Hindlimb muscle (tissue), 1 donor: ENCODE data around the gene PCDHA1. TPM values are rescaled to one million over a fixed set of nuclear protein-coding genes. Genes with fewer than 3 reads are reported as not detected.
A peak's percentile ranks its signal among the peaks of the same experiment; 100 is the strongest.
"Not testable (repeated sequence)": the region's sequence is repeated elsewhere in the genome, so short reads cannot be mapped to it uniquely, and the experiment has no call there.

ENCODE experiments used
- DNase-seq: peaks from one replicate; pipeline ENCODE4 v3.0.0-alpha.2; 2013
- polyA plus RNA-seq: library from polyadenylated mRNA; unstranded; fragments of 120-200 nt; gene quantifications from one replicate; pipeline ENCODE4 v1.2.1, GENCODE V29; 2013; ENCODE audit not compliant: insufficient read length

Gene PCDHA1
- polyA plus RNA-seq, 1 donor = not detected

DNA sequence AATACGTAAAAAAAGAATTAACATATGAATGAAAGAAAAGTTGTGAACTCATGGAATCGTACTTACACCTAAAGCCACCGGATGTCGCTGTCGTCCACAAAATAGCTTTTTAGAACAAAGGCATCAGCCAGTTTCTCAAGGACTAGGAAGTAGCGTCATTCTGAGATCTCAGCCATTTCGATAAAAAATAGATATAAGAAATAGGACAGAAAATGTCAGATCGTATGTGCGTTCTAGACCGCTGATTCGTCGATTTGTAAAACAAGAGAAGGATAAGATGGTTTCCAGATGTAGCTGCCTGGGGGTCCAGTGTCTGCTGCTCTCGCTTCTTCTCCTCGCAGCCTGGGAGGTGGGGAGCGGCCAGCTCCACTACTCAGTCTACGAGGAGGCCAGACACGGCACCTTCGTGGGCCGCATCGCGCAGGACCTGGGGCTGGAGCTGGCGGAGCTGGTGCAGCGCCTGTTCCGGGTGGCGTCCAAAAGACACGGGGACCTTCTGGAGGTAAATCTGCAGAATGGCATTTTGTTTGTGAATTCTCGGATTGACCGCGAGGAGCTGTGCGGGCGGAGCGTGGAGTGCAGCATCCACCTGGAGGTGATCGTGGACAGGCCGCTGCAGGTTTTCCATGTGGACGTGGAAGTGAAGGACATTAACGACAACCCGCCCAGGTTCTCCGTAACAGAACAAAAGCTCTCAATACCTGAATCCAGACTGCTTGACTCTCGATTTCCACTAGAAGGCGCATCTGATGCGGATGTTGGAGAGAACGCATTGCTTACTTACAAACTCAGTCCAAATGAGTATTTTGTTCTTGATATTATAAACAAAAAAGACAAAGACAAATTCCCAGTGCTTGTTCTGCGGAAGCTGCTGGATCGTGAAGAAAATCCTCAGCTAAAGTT, 70.1 kb downstream of the PCDHA1 start, which contains the start of gene PCDHA10:
Gene PCDHA10, plus strand, starts transcription at position 126 of the 903 bp plus-strand sequence. Its CDS starts 152 bp downstream, at position 278.
- DNase-seq = no peak

GRCh38 chr5:140857177-140857986, 71.4 kb downstream of the PCDHA1 start:
- DNase-seq = no peak

DNA sequence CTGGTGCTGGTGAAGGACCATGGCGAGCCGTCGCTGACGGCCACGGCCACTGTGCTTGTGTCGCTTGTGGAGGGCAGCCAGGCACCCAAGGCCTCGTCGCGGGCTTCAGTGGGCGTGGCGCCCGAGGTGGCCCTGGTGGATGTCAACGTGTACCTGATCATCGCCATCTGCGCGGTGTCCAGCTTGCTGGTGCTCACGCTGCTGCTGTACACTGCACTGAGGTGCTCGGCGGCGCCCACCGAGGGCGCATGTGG, 72.0 kb downstream of the PCDHA1 start:
- DNase-seq = no peak

DNA sequence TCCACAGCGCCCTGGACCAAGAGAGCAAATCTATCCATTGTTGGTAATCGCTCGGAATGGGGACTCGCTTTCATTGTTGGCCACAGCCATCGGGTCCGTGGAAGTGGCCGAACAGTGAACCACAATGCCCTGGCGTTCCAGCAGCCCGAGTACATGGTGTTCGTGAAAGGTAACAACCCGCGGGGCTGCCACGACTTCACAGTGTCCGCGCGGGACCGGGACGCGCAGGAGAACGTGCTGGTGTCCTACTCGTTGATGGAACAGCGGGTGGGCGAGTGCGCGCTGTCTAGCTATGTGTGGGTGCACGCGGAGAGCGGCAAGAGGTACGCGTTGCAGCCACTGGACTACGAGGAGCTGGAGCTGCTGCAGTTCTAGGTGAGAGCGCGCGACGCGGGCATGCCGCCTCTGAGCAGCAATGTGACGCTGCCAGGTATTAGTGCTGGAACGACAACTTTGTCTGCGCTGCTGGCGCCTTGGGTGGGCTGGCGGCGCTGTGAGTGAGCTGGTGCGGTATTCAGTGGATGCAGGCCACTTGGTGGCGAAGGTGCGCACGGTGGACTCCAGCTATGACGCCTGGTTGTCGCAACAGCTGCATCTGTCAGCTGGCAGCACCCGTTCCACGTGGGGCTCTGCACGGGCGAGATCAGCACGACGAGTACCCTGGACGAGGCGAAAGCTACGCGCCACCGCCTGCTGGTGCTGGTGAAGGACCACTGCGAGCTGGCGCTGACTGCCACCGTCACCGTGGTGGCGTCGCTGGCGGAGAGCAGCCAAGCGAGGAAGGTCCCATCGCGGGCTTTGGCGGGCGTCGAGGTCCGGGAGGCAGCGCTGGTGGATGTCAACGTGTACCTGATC, 76.7 kb downstream of the PCDHA1 start:
- no peak for DNase-seq

DNA sequence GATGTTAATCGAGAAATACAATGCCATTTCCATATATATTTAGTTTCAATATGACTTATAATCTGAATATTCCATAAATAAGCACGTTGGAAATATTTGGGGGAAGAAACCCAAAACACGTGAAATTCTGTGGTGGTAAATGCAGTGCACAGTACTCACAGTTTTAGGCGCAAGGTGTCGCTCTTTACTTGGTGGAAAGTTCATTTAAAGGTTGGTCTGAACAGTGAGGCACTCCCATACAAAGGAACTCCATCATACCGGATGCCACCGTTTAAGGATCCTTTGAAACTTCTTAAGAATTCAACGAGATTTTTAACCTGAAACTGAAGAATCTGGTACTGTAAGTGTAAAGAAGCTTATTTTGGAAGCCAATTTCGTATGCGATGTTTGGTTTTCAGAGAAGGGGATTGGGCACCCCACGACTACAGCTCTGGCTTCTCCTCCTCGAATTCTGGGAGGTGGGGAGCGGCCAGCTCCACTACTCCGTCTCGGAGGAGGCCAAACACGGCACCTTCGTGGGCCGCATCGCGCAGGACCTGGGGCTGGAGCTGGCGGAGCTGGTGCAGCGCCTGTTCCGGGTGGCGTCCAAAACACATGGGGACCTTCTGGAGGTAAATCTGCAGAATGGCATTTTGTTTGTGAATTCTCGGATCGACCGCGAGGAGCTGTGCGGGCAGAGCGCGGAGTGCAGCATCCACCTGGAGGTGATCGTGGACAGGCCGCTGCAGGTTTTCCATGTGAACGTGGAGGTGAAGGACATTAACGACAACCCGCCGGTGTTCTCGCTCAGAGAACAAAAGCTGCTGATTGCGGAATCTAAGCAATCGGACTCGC, 83.0 kb downstream of the PCDHA1 start, which contains the start of gene PCDHA11:
Gene PCDHA11, plus strand, starts transcription at position 237 of the 834 bp plus-strand sequence. Its CDS starts 147 bp downstream, at position 384.
- peak; percentile 2 for DNase-seq

DNA sequence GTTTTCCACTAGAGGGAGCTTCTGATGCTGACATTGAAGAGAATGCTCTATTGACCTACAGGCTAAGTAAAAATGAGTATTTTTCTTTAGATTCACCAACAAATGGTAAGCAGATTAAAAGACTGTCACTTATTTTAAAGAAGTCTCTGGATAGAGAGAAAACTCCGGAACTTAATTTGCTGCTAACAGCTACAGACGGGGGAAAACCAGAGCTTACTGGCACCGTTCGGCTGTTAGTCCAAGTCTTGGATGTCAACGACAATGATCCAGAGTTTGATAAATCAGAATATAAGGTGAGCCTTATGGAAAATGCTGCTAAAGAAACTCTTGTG, 83.6 kb downstream of the PCDHA1 start:
- DNase-seq = no peak

GRCh38 chr5:140870221-140871201, 84.6 kb downstream of the PCDHA1 start:
- DNase-seq = no peak

DNA sequence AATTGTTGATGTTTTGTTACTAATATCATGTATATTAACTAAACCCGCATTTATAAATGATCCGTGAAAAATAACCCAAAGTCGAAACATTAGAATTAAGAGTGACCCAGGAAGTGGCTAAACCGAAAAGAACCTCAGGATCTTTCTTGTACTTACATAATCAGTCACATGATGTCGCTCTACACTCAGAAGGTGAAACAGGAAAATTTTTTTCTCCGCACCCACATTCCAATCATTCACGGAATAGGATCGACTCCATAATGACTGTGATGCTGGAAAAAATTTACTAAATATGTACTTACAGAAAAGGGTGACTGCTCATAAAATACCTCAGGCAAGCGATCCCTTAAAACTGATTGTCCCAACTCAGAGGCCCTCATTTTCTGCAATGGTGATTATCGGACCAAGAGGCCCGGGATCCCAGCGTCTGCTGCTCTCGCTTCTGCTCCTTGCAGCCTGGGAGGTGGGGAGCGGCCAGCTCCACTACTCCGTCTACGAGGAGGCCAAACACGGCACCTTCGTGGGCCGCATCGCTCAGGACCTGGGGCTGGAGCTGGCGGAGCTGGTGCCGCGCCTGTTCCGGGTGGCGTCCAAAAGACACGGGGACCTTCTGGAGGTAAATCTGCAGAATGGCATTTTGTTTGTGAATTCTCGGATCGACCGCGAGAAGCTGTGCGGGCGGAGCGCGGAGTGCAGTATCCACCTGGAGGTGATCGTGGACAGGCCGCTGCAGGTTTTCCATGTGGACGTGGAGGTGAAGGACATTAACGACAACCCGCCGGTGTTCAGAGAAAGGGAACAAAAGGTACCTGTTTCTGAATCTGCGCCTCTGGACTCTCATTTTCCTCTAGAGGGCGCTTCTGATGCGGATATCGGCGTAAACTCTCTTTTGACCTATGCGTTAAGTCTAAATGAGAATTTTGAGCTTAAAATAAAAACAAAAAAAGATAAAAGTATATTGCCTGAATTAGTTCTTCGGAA, 89.4 kb downstream of the PCDHA1 start, which contains the start of gene PCDHA12:
Gene PCDHA12, plus strand, starts transcription at position 224 of the 981 bp plus-strand sequence. Its CDS starts 165 bp downstream, at position 389.
- DNase-seq = no peak

DNA sequence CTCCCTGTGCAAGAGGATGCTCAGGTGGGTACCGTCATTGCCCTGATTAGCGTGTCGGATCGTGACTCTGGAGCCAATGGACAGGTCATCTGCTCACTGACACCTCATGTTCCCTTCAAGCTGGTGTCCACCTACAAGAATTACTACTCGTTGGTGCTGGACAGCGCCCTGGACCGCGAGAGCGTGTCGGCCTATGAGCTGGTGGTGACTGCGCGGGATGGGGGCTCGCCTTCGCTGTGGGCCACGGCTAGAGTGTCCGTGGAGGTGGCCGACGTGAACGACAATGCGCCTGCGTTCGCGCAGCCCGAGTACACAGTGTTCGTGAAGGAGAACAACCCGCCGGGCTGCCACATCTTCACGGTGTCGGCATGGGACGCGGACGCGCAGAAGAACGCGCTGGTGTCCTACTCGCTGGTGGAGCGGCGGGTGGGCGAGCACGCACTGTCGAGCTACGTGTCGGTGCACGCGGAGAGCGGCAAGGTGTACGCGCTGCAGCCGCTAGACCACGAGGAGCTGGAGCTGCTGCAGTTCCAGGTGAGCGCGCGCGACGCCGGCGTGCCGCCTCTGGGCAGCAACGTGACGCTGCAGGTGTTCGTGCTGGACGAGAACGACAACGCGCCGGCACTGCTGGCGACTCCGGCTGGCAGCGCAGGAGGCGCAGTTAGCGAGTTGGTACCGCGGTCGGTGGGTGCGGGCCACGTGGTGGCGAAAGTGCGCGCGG, 90.8 kb downstream of the PCDHA1 start:
- DNase-seq = not testable (repeated sequence)

GRCh38 chr5:140877262-140877581, 91.3 kb downstream of the PCDHA1 start:
- no peak for DNase-seq

DNA sequence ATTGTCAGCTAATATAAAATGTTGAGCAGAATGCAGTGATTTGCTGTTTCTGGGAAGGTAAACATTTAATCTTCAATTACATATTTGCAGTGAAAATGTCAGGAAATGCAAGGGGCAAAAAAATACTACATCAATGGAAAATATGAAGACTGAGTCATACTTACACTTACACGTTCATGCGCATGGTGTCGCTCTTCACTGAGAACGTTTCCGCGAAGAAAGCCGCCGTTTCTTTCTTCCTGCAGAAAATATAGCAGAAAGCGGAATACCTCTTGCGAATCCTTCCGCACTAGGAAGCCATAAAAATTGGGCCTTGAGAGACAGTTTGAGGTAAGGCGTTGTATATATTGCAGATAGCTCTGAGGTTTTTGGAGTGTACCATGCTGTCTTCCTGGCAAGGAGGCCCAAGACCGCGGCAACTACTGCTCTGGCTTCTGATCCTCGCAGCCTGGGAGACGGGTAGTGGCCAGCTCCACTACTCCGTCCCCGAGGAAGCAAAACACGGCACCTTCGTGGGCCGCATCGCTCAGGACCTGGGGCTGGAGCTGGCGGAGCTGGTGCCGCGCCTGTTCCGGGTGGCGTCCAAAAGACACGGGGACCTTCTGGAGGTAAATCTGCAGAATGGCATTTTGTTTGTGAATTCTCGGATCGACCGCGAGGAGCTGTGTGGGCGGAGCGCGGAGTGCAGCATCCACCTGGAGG, 96.1 kb downstream of the PCDHA1 start, which contains the start of gene PCDHA13:
Gene PCDHA13, plus strand, starts transcription at position 236 of the 702 bp plus-strand sequence. Its CDS starts 145 bp downstream, at position 381.
- DNase-seq = no peak

- DNase-seq = no peak
Measured at GRCh38 chr5:140882591-140882899, 96.6 kb downstream of the PCDHA1 start.

DNA sequence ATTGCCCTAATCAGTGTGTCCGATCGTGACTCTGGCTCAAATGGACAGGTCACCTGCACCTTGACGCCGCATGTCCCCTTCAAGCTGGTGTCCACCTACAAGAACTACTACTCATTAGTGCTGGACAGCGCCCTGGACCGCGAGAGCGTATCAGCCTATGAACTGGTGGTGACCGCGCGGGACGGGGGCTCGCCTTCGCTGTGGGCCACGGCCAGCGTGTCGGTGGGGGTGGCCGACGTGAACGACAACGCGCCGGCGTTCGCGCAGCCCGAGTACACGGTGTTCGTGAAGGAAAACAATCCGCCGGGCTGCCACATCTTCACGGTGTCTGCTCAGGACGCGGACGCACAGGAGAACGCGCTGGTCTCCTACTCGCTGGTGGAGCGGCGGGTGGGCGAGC, 97.4 kb downstream of the PCDHA1 start:
- no peak for DNase-seq

- DNase-seq = no peak
Measured at GRCh38 chr5:140883927-140884697, 98.2 kb downstream of the PCDHA1 start.

DNA sequence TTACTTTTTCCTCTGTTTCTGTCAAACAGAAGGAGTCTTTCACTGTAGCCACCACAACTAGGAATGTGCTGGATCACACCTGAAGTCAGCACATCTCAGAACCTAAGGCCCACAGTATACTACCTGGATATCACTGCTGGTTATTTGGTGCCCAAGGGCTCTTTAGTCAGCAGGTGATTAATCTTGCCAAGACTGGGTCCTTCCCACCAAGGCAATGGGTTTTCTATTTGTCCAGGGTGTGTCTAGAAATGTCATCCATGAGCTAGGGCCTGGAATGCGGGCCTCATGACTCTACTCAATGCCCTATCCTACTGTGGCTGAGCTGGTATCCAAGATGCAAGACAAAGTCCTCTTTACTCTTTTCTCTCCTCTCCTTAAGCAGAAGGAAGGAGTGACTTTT, 130.4 kb downstream of the PCDHA1 start:
- no peak for DNase-seq

GRCh38 chr5:140923601-140924000, 137.7 kb downstream of the PCDHA1 start:
- no peak for DNase-seq

- no peak for DNase-seq
Measured at GRCh38 chr5:140925806-140926442, 140.0 kb downstream of the PCDHA1 start, which contains the start of gene PCDHAC1. Gene PCDHAC1, plus strand, starts transcription at chr5:140926299. Its CDS starts 594 bp downstream, at chr5:140926893.
